OCI-LY3 (cell line): Measurements from ENCODE around the gene PDE4DIP.
"Not testable (repeated sequence)": the region's sequence is repeated elsewhere in the genome, so short reads cannot be mapped to it uniquely, and the experiment has no call there.

Experiments used
- CTCF ChIP-seq: fragments of 200-600, 300-600 bp; sonication (generic); IDR thresholded peaks from 2 replicates; pipeline ENCODE4 v1.5.1; 2014; ENCODE audit warnings: antibody characterized with exemption, low read length, low read depth
- EZH2phosphoT487 ChIP-seq: fragments of 200-600 bp; shearing (Covaris generic); IDR thresholded peaks from 2 replicates; pipeline ENCODE4 v1.6.1; 2018; ENCODE audit warnings: antibody characterized with exemption, mixed run types, low read depth

GRCh38 chr1:148975866-148976537 is 131.8 kb downstream of the PDE4DIP start:
- not testable (repeated sequence) for TF ChIP-seq EZH2phosphoT487, CTCF
